ENCODE measurements around the gene CSRNP3. TPM values are rescaled to one million over a fixed set of nuclear protein-coding genes. Genes with fewer than 3 reads are reported as not detected.

CSRNP3 gene
- total and polyA plus RNA-seq, 10 of the 15 experiments (the other 5 are each of a cell fraction or from before 2014, with no cell fraction given): 0.03 to 5.2 (median 0.11) TPM; not detected in 1

- H3K36me3 ChIP-seq (ENCODE audit: control insufficient read depth in 2 of 2, insufficient read depth in 2 of 2, low read length in 1 of 2): no peaks in the 10 kb centered on the region
- H3K9ac ChIP-seq (ENCODE audit: control insufficient read depth, insufficient read depth, low read length): no peak overlapping the region
- no peak overlapping the region for H2AFZ ChIP-seq (ENCODE audit: control insufficient read depth, low read depth, low read length)
- no peak for DNase-seq (ENCODE audit: low read depth, low spot score)
- H3K79me2 ChIP-seq (ENCODE audit: control insufficient read depth, insufficient read depth, low read length): no peaks in the 10 kb centered on the region
- in situ Hi-C loops (cut with MboI) (no loop called here), intact Hi-C loops (cut with micrococcal nuclease; ENCODE audit: unreplicated experiment) (no loop called here)
- peak; percentile 80 for ATAC-seq
- H3K27ac ChIP-seq (ENCODE audit: control insufficient read depth, insufficient read depth): no peak overlapping the region
- 0% methylated on average over 1 of the region's 1 CpG for WGBS (ENCODE audit: insufficient coverage, insufficient replicate concordance, low lambda C conversion rate, missing lambda C conversion rate)
- H3K9me3 ChIP-seq (replicated peaks; ENCODE audit: control insufficient read depth, insufficient read depth, low read length): no peaks in the 10 kb centered on the region
- RAD21 ChIA-PET (ENCODE audit: unreplicated experiment): interaction anchor here (0.5 to 1.8 kb wide), 7 partner anchors 40 to 431 kb away, joined by 3 to 6 read pairs (median 4); no protein-coding TSS in a partner anchor
- CTCF ChIA-PET: interaction anchor here (0.6 to 3.1 kb wide), 8 partner anchors 8 to 431 kb away, joined by 3 to 9 read pairs (median 3); no protein-coding TSS in a partner anchor
- no peaks in the 10 kb centered on the region for H3K4me1 ChIP-seq (ENCODE audit: control insufficient read depth, insufficient read depth, low read length)
- no peaks in the 10 kb centered on the region for H3K27me3 ChIP-seq (replicated peaks in 1 of 2; ENCODE audit: control insufficient read depth in 2 of 2, insufficient read depth in 2 of 2, low read length in 1 of 2)
- SMC1A ChIA-PET (ENCODE audit: uncharacterized antibody, unreplicated experiment): interaction anchor here (0.7 to 3.5 kb wide), 16 partner anchors 10 to 431 kb away, joined by 3 to 21 read pairs (median 5); no protein-coding TSS in a partner anchor
- POLR2A ChIA-PET: interaction anchor here (0.7 kb wide), 1 partner anchor 11 kb away, joined by 3 read pairs; no protein-coding TSS in a partner anchor
- BruUV-seq (replicated peaks): no TSS peak
- FAIRE-seq: no peak
- TF ChIP-seq IKZF1 (conservative IDR thresholded peaks at IDR 0.05) (peak; percentile 38; the same call in 1 of the 2 replicates), IKZF2 (IDR thresholded peaks at IDR 0.05) (peak in 1 of 2 experiments; percentile 21; a peak in 2 of 4 replicates), MXI1 (IDR thresholded peaks at IDR 0.05; ENCODE audit: low read depth, low read length) (no peak)
- H4K20me1 ChIP-seq (ENCODE audit: control insufficient read depth, insufficient read depth): no peaks in the 10 kb centered on the region
- no peak overlapping the region for H3K4me2 ChIP-seq (ENCODE audit: control insufficient read depth, insufficient read depth)
- no peak overlapping the region for H3K4me3 ChIP-seq
Measured at GRCh38 chr2:165443511-165443910, 26.0 kb upstream of the CSRNP3 start.

- no peak overlapping the region for H3K9ac ChIP-seq (ENCODE audit: control insufficient read depth, insufficient read depth, low read length)
- H4K20me1 ChIP-seq (ENCODE audit: control insufficient read depth, insufficient read depth): no peaks in the 10 kb centered on the region
- no peak for TF ChIP-seq IRF4 (IDR thresholded peaks at IDR 0.05; ENCODE audit: low read depth, low read length)
- TF ChIP-seq USF2 (IDR thresholded peaks at IDR 0.05; ENCODE audit: borderline replicate concordance, low read depth, low read length): no peak
- no TSS peak for BruUV-seq (replicated peaks)
- ATAC-seq (no peak), DNase-seq (ENCODE audit: low read depth, low spot score) (no peak), FAIRE-seq (no peak)
- ChIA-PET CTCF (interaction anchor here (0.9 to 4.8 kb wide), 13 partner anchors 9 to 425 kb away, joined by 3 to 44 read pairs (median 8); no protein-coding TSS in a partner anchor), POLR2A (interaction anchor here (0.7 to 2.1 kb wide), 3 partner anchors 12 to 227 kb away, joined by 3 to 12 read pairs (median 5); no protein-coding TSS in a partner anchor), RAD21 (ENCODE audit: unreplicated experiment) (interaction anchor here (0.6 to 4.0 kb wide), 14 partner anchors 12 to 426 kb away, joined by 3 to 31 read pairs (median 6); no protein-coding TSS in a partner anchor), SMC1A (ENCODE audit: uncharacterized antibody, unreplicated experiment) (interaction anchor here (0.7 to 10.0 kb wide), 14 partner anchors 13 to 426 kb away, joined by 3 to 107 read pairs (median 11); partner anchors contain the start of gene CSRNP3)
- in situ Hi-C loops (cut with MboI) (no loop called here), intact Hi-C loops (cut with micrococcal nuclease; ENCODE audit: unreplicated experiment) (no loop called here)
- no peaks in the 10 kb centered on the region for H3K79me2 ChIP-seq (ENCODE audit: control insufficient read depth, insufficient read depth, low read length)
- WGBS (ENCODE audit: insufficient coverage, insufficient replicate concordance, low lambda C conversion rate, missing lambda C conversion rate): 0% methylated on average over 3 of the region's 3 CpGs
- H3K9me3 ChIP-seq (replicated peaks; ENCODE audit: control insufficient read depth, insufficient read depth, low read length): no peaks in the 10 kb centered on the region
- no peaks in the 10 kb centered on the region for H3K36me3 ChIP-seq (ENCODE audit: control insufficient read depth in 2 of 2, insufficient read depth in 2 of 2, low read length in 1 of 2)
- no peak overlapping the region for H3K4me3 ChIP-seq
- H3K4me2 ChIP-seq (ENCODE audit: control insufficient read depth, insufficient read depth): no peak overlapping the region
- H3K27me3 ChIP-seq (replicated peaks in 1 of 2; ENCODE audit: control insufficient read depth in 2 of 2, insufficient read depth in 2 of 2, low read length in 1 of 2): no peaks in the 10 kb centered on the region
- H3K27ac ChIP-seq (ENCODE audit: control insufficient read depth, insufficient read depth): no peak overlapping the region
- H2AFZ ChIP-seq (ENCODE audit: control insufficient read depth, low read depth, low read length): no peak overlapping the region
- H3K4me1 ChIP-seq (ENCODE audit: control insufficient read depth, insufficient read depth, low read length): no peaks in the 10 kb centered on the region
Measured at GRCh38 chr2:165448406-165448805, 21.1 kb upstream of the CSRNP3 start.

All from GM12878 (cell line).